ENCODE results near the gene TAGLN2.
A peak's percentile ranks its signal among the peaks of the same experiment; 100 is the strongest.

Gene TAGLN2

DNA sequence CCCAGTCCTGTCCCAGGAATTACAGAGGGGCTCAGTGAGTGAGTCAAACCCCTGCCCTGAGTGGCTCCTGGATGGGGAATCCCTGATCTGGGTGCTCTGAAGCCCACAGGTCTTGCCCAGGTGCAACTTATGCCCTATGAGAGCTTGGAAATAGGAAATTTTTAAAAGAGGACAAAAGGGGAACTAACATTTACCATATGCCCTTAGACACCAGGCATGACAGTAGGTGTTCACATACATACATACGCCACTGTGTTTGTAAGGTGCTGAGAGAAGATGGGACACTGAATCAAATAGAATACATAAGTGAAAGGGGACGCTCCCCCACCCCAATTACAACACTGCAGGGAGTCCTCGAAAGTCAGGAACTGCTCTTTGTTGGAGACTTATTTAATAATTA lies 26.8 kb downstream of the TAGLN2 start:
- no peak for DNase-seq

DNA sequence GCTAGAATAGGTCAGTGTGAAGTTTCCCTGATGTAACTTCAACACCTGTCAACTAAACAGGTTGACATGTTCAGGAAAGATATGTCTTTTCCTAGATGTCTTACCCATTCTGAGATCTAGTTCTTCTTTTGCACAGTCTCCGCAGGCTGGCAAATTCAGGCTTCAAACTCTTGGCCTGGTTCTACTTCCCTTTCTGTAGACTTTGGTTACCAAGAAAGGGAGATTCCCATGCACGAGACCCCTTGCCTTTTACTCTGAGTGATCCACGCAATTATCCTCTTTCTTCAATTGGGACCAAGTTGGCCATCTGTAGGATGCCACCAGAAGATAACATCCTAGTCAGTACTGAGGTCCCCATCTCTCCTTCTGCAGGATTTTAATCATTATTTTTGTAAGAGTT lies 27.3 kb downstream of the TAGLN2 start:
- DNase-seq: no peak

DNA sequence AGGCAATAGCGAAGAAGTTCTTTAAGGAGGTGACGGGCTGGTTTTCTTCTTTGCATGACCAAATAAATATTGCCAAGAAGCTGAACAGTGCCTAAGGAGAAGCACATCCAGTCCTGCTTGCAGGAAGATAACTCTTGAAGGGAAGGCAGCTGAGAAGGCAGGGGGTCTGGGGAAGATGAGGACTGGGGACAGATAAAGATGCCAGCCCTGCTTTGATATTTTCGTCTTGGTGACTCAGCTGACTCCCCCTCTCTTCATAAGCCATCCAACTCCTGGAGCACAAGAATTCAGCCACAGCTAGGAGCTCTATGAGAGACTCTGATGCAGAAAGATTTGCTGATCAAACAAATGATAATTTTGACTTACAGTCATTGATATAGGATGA lies 28.8 kb downstream of the TAGLN2 start:
- DNase-seq: no peak

DNA sequence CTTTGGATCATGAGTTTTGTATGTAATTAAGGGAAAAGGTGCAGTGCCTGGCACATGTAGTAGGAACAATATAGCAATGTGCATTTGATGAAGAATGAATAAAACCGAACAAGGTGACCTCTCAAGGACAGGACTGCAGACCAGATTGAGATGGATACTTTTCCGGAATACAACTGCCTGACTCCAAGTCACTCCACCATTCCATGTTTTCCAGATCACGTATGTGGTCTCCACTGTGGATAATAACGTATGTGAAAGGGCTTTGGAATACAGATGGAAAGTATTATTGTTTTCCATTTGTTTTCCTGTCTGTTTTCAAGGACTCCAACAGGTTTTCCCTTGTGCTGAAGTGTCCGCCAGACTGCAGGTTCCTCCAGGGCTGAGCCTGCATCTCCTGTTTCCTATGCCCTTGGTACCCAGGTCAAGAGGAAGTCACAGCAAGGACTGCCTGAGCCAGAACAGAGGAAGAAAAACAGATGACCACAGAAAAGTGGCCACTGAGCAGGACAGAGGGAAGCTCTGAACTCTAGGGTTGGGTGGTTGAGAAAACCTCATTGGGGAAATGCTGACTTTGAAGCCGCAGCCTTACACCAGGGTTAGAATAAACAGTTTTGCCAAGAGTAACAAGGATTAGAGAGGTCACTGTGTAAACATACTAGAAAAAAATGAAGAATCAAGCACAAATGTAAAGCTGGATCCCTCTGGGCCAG lies 29.3 kb downstream of the TAGLN2 start:
- DNase-seq: no peak

DNA sequence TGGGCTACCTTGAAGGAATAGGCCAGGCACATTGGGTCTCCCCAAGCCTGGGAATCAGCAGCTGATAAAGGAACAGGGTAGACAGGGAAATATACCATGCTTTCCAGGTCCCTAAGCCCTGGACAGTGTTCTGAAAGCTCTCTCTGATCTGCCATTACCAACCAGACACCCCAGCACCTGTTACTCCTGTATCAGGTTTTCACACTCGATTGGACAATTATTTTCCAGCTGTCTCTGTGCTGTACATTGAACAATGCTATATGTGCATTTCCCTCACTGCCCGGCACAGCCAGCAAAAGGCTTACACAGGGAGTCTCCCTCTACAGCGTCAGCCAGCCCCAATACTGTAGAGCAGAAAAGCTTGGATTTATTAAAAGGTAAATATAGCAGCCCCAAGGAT lies 30.0 kb downstream of the TAGLN2 start:
- DNase-seq: no peak

DNA sequence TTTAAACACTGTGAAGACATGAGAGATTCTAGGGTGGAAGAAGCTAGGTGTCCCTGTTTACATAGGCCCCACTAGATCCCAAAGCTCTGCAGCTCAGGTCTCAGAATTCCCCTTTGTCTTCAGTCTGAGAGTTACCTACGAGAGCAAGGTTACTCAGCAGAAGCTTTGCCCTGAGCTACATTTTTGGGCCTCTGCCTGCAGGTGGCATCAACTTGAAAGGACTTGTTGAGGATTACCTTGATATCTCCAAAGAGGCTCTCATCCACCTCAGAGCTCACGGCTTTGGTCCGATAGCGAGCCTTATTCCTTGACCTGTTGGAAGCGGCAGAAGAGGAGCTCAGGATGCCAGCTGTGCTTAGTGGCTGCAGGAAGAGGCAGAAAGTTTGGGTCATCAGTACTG lies 32.4 kb downstream of the TAGLN2 start:
- no peak for DNase-seq

DNA sequence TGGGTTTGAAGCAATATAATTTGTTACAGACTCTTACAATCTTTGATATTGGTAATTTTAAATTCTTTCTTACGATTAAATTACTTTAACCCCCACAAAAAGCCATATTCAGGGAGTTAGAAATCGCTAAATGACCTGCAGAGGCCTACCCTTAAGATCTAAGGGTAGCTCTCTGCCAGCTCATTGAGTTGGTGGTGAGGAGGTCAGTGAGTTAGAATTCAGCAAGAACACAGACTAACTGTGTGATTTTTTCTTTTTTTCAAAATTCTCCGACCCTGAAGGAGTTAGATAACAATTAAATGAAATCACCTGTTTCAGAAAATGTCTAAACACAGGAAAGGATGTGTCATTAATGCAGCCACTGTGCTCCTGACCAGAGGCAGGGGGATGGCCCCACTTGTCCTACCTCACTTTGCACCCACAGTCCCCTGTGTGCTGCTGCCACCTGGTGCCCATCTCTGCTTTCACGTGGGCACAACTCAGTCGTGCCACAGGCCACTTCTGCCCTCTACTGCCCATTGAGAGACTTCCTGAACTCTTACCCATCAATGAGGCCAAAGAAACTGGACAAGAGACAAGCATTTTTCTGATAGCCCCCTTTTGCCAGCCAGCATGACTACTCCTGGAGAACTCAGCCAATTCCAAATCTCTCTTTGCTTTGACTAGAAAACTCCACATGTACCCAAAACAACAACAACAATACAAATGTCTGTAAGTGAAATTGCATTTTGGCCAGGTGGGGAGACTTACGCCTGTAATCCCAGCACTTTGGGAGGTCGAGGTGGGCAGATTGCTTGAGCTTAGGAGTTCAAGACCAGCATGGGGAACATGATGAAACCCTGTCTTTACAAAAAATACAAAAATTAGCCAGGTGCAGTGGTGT lies 33.8 kb downstream of the TAGLN2 start:
- peak in 1 of 2 experiments; percentile 52 for DNase-seq

DNA sequence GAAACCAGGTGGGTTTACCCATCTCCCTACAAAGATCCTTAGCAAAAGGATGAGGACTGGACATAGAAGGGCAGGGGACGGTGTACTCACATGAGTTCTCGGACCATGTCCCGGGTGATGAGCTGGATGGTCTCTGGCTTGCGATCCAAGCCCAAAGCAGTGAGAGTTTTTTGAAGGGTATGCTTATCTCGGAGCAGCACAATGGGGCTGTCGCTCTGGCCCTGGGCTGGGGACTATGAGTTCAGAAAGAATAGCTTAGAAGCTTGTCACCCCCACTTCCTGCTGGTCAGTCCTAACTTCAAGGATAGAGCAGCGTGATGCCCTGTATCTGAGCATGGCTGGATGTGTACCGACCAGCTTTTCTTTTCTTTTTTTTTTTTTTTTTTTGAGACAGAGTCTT lies 34.9 kb downstream of the TAGLN2 start:
- no peak for DNase-seq

DNA sequence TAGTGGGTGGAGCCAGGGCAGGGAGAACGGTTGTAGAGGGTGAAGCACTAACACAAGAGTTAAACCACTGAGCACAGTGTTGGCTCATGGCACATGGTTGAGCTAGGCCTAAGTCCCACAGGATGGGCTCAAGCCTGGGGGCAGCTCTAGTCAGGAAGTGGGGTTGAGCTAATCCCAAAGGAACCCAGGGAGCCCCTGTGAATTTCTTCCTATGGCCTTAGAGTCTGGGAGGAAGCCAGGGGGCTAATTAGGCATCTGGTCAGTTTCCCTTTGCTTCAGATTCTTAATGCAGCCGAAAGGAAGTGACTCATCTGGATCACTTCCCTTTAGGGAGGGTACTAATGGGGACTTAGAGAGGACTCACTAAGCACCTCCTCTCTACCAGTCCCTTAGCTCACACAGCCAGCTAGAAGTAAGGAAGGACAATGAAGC lies 35.5 kb downstream of the TAGLN2 start:
- no peak for DNase-seq

DNA sequence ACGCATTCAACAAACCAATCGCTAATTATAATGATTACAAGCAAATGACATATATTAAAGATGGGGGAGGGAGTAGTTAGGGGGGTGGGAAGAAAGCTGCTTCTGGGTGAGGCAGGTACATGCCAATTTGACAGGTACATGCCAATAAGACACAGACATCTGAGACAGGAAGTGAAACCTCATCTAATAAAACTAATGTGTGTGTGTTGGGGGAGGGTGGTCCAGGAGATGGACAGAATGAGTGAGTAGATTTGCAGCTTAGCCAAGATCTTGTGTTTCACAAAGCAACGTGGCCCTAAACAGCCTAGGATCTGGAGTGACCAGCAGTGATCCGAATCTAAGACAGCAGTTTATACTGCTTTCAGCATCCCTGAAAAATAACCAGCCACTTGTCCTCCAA lies 36.1 kb downstream of the TAGLN2 start:
- no peak for DNase-seq

DNA sequence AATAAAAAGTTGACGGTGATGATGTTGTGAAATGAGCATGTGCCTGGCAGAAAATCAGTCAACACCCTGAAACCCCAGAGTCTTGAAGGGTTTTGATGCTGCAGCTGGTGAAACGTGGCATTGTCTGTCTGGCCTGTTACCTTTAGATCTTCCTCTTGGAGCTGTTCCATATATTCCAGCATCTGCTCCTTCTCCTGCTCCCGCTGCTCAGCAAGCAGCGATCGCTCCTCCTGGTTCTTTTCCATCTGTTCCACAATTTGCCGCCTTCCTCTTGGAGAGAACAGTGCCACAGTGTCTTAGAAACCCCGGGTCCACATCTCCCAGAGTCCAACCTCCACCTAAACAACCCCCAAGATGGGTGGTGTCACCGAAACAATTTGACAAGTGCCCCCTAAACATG lies 41.0 kb downstream of the TAGLN2 start:
- DNase-seq: no peak

DNA sequence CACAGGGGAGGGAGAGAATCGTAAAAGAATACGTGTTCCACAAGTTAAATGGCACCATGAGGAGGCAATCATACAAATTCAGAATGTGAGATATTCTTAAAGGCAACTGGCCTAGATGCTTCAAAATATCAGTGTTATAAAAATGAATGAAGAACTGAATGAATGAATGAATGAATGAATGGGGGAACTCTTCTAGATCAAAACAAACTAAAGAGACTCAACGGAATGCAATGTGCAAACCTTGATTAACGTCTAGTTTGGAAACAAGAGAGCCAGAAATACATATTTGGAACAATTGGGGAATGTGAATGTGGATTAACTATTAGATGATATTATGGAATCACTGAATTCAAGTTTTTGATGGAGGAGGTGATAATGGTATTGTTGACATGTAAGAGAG lies 42.2 kb downstream of the TAGLN2 start:
- no peak for DNase-seq

DNA sequence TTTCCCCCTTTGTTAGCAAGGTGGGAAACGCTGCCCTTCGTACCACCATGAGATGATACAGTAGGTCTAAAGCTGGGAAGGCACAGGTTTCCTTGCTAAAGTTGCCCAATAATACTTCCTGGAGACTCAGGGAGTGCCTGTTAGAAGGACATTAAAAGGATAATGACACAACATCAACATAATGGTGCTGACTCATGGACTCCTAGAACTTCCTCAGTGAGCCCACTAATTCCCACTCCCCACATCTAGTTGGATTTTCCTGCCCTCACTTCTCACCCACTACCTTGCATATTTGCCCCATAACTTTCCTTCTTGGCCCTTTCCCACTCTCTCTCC lies 42.8 kb downstream of the TAGLN2 start:
- DNase-seq: no peak

DNA sequence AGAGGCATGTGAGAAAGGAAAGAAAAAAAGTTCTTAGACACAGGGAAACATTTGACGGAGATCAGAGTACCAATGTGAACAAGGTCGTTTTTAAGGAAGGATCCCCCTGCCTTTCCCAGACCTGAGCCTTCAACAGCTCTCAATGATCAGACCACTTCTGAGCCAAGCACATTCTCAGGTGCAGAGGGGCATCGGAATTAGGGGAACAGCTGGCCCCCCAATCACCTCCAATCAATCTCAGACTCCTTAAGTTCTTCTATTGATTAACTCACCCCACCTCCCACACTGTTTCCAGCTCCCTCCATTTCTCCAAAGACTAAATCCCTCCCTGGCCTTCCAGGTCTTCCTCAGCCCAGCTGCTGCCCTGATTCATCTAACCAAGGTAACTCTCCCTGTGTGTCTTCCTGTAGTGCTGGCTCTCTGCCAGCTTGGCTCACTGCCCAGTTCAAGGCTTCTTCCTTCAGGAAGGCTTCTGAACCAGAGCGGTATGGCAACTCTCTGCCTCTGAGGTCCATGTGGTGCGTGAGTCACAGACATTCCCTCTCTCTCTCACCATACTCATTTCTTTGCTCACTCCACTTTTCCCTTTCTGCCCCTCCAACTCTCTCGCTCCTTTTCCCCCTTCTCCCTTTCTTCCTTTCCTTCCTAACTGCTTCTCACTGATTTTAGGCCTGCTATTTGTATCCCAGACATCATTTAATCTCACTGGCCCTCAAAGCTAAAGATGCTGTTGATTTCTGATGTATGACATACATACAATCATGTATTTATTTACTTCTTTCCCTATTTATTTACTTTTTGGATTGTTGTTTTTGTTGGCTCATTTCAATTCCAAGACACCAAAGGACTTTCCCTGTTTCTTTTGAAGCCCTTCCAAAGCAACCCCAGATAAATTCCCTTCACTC lies 43.4 kb downstream of the TAGLN2 start:
- DNase-seq: no peak

DNA sequence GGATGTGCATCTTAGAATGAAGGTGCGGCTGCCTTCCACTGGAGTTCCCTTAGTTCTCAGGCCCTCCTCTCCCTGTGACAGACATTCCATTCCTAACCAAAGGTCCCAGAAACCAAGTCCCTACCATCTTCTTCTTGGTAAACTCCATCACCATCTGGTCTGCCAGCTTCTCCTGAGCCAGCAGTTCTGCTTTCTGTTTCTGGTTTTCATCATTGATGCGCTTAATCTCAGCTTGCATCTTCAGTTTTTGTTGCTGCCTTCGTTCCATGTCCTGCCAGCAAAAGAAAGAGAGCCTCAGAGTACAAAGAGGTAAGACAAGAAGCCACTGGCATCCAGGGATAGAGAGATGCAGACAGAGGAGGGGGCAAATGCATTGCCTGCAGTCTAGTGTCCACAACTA lies 44.9 kb downstream of the TAGLN2 start:
- DNase-seq: no peak

DNA sequence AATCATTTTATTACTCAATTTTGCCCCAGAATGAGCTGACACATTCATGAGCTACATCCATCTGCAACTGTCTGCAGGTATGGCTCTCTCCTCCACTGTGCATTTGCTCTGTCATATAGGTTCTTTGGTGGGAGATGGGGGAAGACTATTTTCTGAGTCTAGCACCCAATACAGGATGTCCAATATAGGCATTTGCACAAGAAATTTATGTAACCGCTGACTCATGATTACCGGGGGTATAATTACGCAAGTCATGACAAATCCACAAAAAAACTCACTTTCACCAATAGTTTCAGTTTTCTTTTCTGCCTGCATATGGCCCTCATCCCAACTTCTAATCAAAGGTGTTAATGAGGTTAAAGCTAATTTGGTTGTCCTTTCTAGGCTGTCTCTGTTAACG lies 45.3 kb downstream of the TAGLN2 start:
- no peak for DNase-seq

DNA sequence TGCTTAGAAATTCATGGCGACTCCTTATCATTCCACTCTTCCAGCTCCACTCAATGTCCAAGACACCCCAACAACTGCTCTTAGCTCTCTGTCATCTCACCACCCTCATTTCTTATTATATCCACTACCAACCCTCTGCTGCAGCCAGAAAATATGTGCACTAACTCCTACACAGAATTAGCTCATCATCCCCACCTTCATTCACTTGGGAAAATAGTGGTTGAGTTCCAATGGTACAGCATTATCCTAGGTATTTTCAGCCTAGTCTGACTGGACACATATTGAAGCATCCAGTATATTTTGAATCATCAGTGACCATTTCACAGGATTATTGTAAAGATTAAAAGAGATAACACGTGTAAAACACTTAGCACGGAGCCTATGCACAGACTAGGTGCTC lies 46.2 kb downstream of the TAGLN2 start:
- no peak for DNase-seq

DNA sequence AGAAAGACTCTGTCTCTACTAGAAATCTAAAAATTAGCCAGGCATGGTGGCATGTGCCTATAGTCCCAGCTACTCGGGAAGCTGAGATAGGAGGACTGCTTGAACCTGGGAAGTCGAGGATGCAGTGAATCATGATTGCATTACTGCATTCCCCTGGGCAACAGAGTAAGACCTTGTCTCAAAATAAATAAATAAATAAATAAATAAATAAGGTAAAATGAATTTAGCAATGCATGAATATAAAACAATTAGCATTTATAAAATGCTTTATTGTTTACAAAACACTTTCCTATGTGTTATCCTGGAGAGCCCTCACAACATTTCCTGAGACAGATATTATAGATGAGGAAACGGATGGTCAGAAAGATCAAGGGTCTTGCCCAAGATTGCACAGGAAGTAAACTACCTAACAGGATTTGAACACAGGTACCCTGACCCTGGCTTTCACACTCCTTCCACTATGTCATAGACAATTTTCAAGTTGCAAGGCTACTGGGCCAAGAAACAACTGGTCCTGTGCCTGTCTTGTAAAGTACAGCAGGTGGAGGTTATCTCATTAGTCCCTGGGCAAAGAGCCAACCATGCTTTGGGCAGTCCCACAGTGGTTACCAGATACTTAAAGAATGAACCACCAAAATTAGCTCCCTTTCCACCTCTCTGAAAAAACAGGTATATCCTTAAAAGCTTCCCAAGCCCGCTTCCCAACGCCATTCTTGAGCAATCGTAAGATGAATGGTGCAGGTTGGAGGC lies 47.4 kb downstream of the TAGLN2 start:
- no peak for DNase-seq

DNA sequence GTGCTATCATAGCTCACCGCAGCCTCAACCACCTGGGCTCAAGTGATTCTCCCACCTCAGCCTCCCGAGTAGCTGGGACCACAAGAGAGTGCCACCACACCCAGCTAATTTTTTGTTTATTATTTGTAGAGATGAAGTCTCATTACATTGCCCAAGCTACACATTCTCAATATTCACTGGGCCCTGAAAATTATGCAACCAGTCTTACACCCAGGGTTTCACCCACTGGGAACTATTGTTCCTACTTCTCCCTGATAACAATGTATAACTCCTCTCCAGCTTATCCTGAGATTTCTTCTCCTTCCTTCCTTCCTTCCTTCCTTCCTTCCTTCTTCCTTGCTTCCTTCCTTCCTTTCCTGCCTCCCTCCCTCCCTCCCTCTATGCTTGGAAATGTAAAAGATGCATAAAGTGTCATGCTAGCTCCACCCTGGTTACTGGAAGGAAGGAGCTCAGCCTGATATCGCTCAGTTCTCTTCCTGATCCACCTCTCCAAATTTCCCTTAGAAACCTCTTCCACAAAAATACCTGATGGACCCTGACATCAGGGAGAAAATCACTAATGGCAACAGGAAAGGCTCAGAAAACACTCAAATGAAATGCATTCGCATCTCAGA lies 51.7 kb downstream of the TAGLN2 start:
- DNase-seq: no peak

DNA sequence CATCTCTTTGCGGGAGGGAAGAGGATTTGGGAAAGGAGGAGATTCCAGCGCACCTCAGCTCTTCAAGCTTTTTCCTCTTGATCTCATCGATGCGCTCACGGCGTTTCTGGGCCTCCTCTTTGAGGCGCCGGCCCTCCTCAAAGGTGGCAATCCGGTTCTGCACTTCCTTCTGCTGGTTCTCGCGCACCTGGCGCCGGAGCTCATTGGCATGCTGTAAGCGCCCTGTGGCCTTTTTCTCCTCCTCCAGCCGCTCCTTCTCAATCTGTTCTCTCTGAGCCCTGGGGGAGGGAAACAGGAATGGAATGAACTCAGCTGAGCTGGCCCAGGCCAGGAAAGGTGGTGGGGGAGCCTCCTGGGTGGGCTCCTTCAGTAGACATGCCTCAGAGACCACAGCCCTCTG lies 52.4 kb downstream of the TAGLN2 start:
- DNase-seq: peak in 1 of 2 experiments; percentile 16

DNA sequence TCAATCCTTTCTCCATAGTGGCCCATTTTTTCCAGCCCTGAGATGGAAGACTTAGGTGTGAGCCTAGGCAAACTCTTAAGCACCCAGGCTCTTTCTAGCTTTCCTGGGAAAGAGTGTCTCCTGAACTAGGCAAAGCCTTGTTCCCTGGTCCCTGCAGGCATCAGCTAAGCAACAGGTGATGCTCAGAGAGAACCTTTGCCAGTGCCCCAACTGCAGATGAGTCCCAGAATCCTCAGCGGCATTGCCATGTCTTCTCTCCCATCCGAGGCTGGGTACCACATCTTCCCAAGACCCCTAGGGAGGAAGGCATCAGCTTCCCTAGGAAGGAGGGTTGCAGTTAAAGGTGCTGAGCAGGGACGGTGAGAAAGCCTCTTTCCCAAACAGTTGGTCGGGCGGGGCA lies 54.6 kb downstream of the TAGLN2 start:
- DNase-seq: no peak

DNA sequence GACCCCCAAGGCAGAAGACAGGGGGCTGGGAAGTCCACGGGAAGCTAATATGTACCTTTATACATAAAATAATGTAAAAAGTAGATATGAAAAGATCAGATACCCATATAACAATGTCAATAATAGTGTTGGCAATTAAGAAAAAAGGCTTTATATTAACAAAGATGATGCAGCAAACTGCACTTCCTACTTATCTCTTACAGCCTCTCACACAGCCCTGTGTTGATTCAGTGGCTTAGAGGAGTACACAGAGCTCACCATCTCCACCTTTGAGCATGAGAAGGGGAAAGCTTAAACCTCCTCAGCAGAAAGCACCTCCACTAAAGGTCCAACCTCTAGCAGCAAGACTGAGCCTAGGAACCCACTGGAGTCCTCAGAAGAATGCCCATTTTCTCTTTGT lies 55.7 kb downstream of the TAGLN2 start:
- DNase-seq: no peak

Data from cerebellar nuclear complex (tissue), 1 donor.